Gastrocnemius medialis (tissue), 4 donors: ENCODE data around the gene CC2D2A. TPM values are rescaled to one million over a fixed set of nuclear protein-coding genes. Genes with fewer than 3 reads are reported as not detected.

Experiments
- ATAC-seq, 2 donors: fragments of 150-250 bp; one replicate each; pipeline ENCODE4 v1.9.1; 2016
- DNase-seq, 2 donors: peaks; one replicate each; pipeline ENCODE4 v3.0.0-alpha.2; 2019
- H3K27ac ChIP-seq, 4 donors: fragments of 200-600 bp; sonication (generic); 1 replicate in 1 of 4; 2 replicates in 3 of 4; pipeline ENCODE4 v1.5.1; 2016 to 2018; ENCODE audit warnings: mild to moderate bottlenecking in 2 of 4, moderate library complexity in 1 of 4
- H3K27me3 ChIP-seq, 3 donors: fragments of 200-600 bp; sonication (generic) in 2 of 3; 1 replicate in 1 of 3; 2 replicates in 2 of 3; pipeline versions ENCODE4 v1.5.1 to v1.6.0; 2016 to 2019; ENCODE audit warnings: mild to moderate bottlenecking in 1 of 3, moderate library complexity in 1 of 3
- H3K36me3 ChIP-seq, 2 donors: fragments of 200-600 bp; sonication (generic) in 1 of 2; one replicate each; pipeline ENCODE4 v1.5.1; 2017 to 2018
- H3K4me1 ChIP-seq, 2 donors: fragments of 200-600 bp; sonication (generic) in 1 of 2; one replicate each; pipeline ENCODE4 v1.5.1; 2016 to 2017; ENCODE audit warnings: mild to moderate bottlenecking in 2 of 2
- H3K4me3 ChIP-seq, 4 donors: fragments of 200-600 bp; sonication (generic) in 3 of 4; 1 replicate in 1 of 4; 2 replicates in 3 of 4; pipeline ENCODE4 v1.5.1; 2016 to 2019; ENCODE audit warnings: mild to moderate bottlenecking in 2 of 4
- H3K9me3 ChIP-seq, 3 donors: fragments of 200-600 bp; sonication (generic) in 2 of 3; 1 replicate in 1 of 3; 2 replicates in 2 of 3; pipeline ENCODE4 v1.5.1; 2016 to 2019
- CTCF ChIP-seq, 5 experiments: fragments of 450-650 bp in 3 of 5; fragments of 200-600 bp in 2 of 5; sonication (generic) in 2 of 5; IDR thresholded peaks in 4 of 5; conservative IDR thresholded peaks in 1 of 5; 1 replicate in 4 of 5; 2 replicates in 1 of 5; pipeline ENCODE4 v1.5.1; 2016 to 2019; ENCODE audit warnings: antibody characterized with exemption in 5 of 5, mild to moderate bottlenecking in 3 of 5, moderate library complexity in 3 of 5
- POLR2A ChIP-seq, 2 donors: fragments of 450-650 bp; IDR thresholded peaks; one replicate each; pipeline ENCODE4 v1.6.1; 2017; ENCODE audit warnings: antibody characterized with exemption in 2 of 2, mild to moderate bottlenecking in 2 of 2, moderate library complexity in 2 of 2
- in situ Hi-C, 4 donors: fragments of 200-750 bp; cut with MboI; loops; one replicate each; pipeline versions ENCODE4 v1.15.0 to v1.8.0; 2017; ENCODE audit warnings: low sequenced_read_pairs in 4 of 4
- intact Hi-C: fragments of 100-400 bp; cut with DNase I; formaldehyde crosslinking; loops from one replicate; pipeline ENCODE4 v1.15.1; 2023; ENCODE audit warnings: low total_unique reads
- total RNA-seq, 4 donors: library from RNA; depleted of rRNA; stranded (reverse); fragments of >200 nt; gene quantifications; one replicate each; pipeline versions ENCODE4 v1.1.0 to v1.2.3, GENCODE V29; 2016

CC2D2A gene
- total RNA-seq, 4 donors from 2014 or later, result 1.1 to 4.0 (median 2.9) TPM

- in situ Hi-C loops, result loop anchor here in 1 of 4 donors (25.0 kb wide), 1 partner anchor 626 kb away; the partner anchor contains the start of gene CPEB2
- intact Hi-C loops, result no loop called here
Measured at GRCh38 chr4:15638418-15638817, 168.7 kb downstream of the CC2D2A start.

GRCh38 chr4:15648600-15648999 lies 178.9 kb downstream of the CC2D2A start:
- no peak for TF ChIP-seq CTCF (IDR thresholded peaks at IDR 0.05 in 4 of 5, conservative IDR thresholded peaks at IDR 0.05 in 1 of 5)
- no peak for TF ChIP-seq POLR2A (IDR thresholded peaks at IDR 0.05)
- no peak for ATAC-seq
- Histone ChIP-seq H3K27ac (peak overlapping the region in 1 of 4 donors; percentile 2), H3K9me3 (no peaks in the 10 kb centered on the region), H3K27me3 (no peaks in the 10 kb centered on the region), H3K4me3 (no peak overlapping the region), H3K36me3 (no peaks in the 10 kb centered on the region), H3K4me1 (peaks cover 62 to 72% of the 10 kb centered on the region in 2 donors)
- intact Hi-C loops (no loop called here), in situ Hi-C loops (loop anchor here in 3 of 4 donors (5.0 to 25.0 kb wide), 4 partner anchors 164 to 644 kb away; partner anchors contain the start of gene CPEB2 (in 2 of the 3))
- no peak for DNase-seq

More at GRCh38 chr4:15638418-15638817, 168.7 kb downstream of the CC2D2A start:
- no peaks in the 10 kb centered on the region for H3K27me3 ChIP-seq
- H3K36me3 ChIP-seq, result peaks cover 0 to 19% of the 10 kb centered on the region in 2 donors
- ATAC-seq (no peak), DNase-seq (no peak)
- TF ChIP-seq CTCF (IDR thresholded peaks at IDR 0.05 in 4 of 5, conservative IDR thresholded peaks at IDR 0.05 in 1 of 5), result no peak
- no peak for TF ChIP-seq POLR2A (IDR thresholded peaks at IDR 0.05)
- no peaks in the 10 kb centered on the region for H3K9me3 ChIP-seq
- H3K27ac ChIP-seq, result no peak overlapping the region
- peaks cover 9 to 11% of the 10 kb centered on the region in 2 donors for H3K4me1 ChIP-seq
- no peak overlapping the region for H3K4me3 ChIP-seq

- in situ Hi-C loops, result loop anchor here (5.0 to 25.0 kb wide), 6 partner anchors 163 to 645 kb away; partner anchors contain the start of gene CPEB2 (in 3 of the 4)
- H3K4me1 ChIP-seq, result peaks cover 64 to 68% of the 10 kb centered on the region in 2 donors
- peak; percentile 18 to 55 for DNase-seq
- intact Hi-C loops, result loop anchor here (2.0 to 5.0 kb wide), 3 partner anchors 171 to 577 kb away; partner anchors contain the start of gene TAPT1
- H3K9me3 ChIP-seq, result no peaks in the 10 kb centered on the region
- H3K4me3 ChIP-seq, result peak overlapping the region in 1 of 4 donors; percentile 2
- peak overlapping the region; percentile 11 to 99 (median 30) for H3K27ac ChIP-seq
- no peak for TF ChIP-seq POLR2A (IDR thresholded peaks at IDR 0.05)
- TF ChIP-seq CTCF (IDR thresholded peaks at IDR 0.05 in 4 of 5, conservative IDR thresholded peaks at IDR 0.05 in 1 of 5), result peak; percentile 44 to 78 (median 74)
- peak; percentile 76 to 84 for ATAC-seq
- no peaks in the 10 kb centered on the region for H3K36me3 ChIP-seq
- H3K27me3 ChIP-seq, result no peaks in the 10 kb centered on the region
Measured at GRCh38 chr4:15649914-15650545, 180.3 kb downstream of the CC2D2A start.

Other genes starting within 250 kb of the CC2D2A start
- 10 to 100 TPM in 1 of 4 donors, under 1 TPM in 3; 0.29 to 11.6 (median 0.72) TPM for gene C1QTNF7, start 41.8 kb upstream of the CC2D2A start, total RNA-seq
- 100 to 1,000 TPM in 1 of 4 donors, 10 to 100 TPM in 3; 81.7 to 106 (median 89.8) TPM for gene FBXL5, start 185.5 kb downstream of the CC2D2A start, total RNA-seq
- 10 to 100 TPM; 16.5 to 33.3 (median 21.1) TPM for gene FAM200B, start 211.9 kb downstream of the CC2D2A start, total RNA-seq
- 1 to 10 TPM in 2 of 4 donors, under 1 TPM in 2; 0.26 to 2.1 (median 0.95) TPM for gene BST1, start 233.2 kb downstream of the CC2D2A start, total RNA-seq